ENCODE measurements around the gene ZIC4.

ZIC4 gene

GRCh38 chr3:147368561-147369221 lies 37.7 kb downstream of the ZIC4 start:
- no peak for DNase-seq

GRCh38 chr3:147368151-147368550 lies 38.2 kb downstream of the ZIC4 start:
- DNase-seq: no peak

- DNase-seq: no peak
Measured at GRCh38 chr3:147367676-147368075, 38.7 kb downstream of the ZIC4 start.

- DNase-seq: no peak
Measured at GRCh38 chr3:147365196-147366115, 40.9 kb downstream of the ZIC4 start.

GRCh38 chr3:147364771-147365170 lies 41.6 kb downstream of the ZIC4 start:
- DNase-seq: no peak

- peak in 1 of 2 experiments; percentile 60 for DNase-seq
Measured at GRCh38 chr3:147361454-147362420, 44.6 kb downstream of the ZIC4 start.

GRCh38 chr3:147360646-147361453 lies 45.5 kb downstream of the ZIC4 start:
- peak in 1 of 2 experiments; percentile 41 for DNase-seq

- no peak for DNase-seq
Measured at GRCh38 chr3:147360051-147360439, 46.3 kb downstream of the ZIC4 start.

- no peak for DNase-seq
Measured at GRCh38 chr3:147359177-147360050, 46.9 kb downstream of the ZIC4 start.

- DNase-seq: no peak
Measured at GRCh38 chr3:147358144-147358992, 48.0 kb downstream of the ZIC4 start.

- DNase-seq: no peak
Measured at GRCh38 chr3:147356909-147357900, 49.1 kb downstream of the ZIC4 start.

GRCh38 chr3:147356145-147356908 lies 50.0 kb downstream of the ZIC4 start:
- no peak for DNase-seq

GRCh38 chr3:147355753-147356090 lies 50.6 kb downstream of the ZIC4 start:
- DNase-seq: no peak

- DNase-seq: no peak
Measured at GRCh38 chr3:147355084-147355752, 51.1 kb downstream of the ZIC4 start.

- DNase-seq: no peak
Measured at GRCh38 chr3:147354623-147355022, 51.7 kb downstream of the ZIC4 start.

- DNase-seq: no peak
Measured at GRCh38 chr3:147351301-147351700, 55.0 kb downstream of the ZIC4 start.

- no peak for DNase-seq
Measured at GRCh38 chr3:147348976-147349375, 57.4 kb downstream of the ZIC4 start.

GRCh38 chr3:147343926-147344325 lies 62.4 kb downstream of the ZIC4 start:
- no peak for DNase-seq
